ENCODE measurements around the gene METTL4. TPM values are rescaled to one million over a fixed set of nuclear protein-coding genes. Genes with fewer than 3 reads are reported as not detected.

Gene METTL4
- total and polyA plus RNA-seq, 2 of the 8 experiments (the other 6 are each of a cell fraction or from before 2014, with no cell fraction given), result 8.5 to 11.5 TPM

DNA sequence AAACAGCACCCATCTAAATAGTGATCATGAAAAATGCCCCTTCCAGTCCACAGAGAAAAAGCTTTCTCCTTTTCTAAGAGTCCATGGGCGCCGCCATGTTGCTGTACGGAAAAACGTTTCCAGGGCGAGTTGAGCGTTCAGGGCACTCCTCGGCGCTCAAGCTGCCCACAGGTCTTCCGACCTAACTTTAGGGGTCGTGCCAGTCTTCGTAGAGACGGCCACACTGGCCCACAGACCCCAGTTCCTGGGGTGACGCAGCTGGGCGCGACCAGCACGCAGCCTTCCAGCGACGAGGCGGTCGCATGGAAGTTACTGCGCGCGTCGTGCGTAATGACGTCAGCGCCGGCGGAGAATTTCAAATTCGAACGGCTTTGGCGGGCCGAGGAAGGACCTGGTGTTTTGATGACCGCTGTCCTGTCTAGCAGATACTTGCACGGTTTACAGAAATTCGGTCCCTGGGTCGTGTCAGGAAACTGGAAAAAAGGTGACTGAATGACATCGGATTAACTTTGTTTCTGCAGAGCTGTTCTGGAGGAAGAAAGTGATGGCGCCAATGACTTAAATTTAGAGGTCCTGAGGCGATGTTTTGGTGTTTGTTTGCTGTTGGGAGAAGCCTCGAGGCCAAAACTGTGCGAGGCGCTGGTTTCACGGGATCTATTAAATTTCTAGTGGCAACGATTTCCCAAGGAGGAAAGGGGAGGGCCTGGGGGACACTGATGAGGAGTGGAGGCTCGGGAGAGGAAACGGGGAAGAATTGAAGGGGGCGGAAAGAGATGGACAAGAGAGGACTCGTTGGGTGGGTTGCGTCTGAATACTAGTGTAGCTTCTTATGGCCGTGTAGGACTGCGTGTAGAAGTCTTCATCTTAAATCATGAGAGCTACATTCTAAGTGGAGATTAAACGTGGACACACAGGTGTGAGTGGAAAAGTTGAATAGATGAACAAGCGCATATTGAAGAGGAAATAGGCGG, at the start of gene METTL4, which contains the start of gene NDC80 (continued):
- TF ChIP-seq ZNF274 (IDR thresholded peaks at IDR 0.05; ENCODE audit: borderline replicate concordance, extremely low read depth, low read length) (no peak), KDM1A (IDR thresholded peaks at IDR 0.05; ENCODE audit: borderline replicate concordance, low read length) (no peak), RAD21 (IDR thresholded peaks at IDR 0.05 in 1 of 2, conservative IDR thresholded peaks at IDR 0.05 in 1 of 2; ENCODE audit: low read depth in 2 of 2, low read length in 2 of 2) (no peak), POLR2A (IDR thresholded peaks at IDR 0.05; ENCODE audit: control extremely low read depth in 1 of 2, low read depth in 2 of 2, low read length in 2 of 2) (peak in 1 of 2 experiments; percentile 58; a peak in 1 of 3 replicates), EZH2 (IDR thresholded peaks at IDR 0.05; ENCODE audit: low read depth, low read length, severe bottlenecking) (no peak), SP4 (IDR thresholded peaks at IDR 0.05; ENCODE audit: low read length) (no peak), TAF7 (optimal IDR thresholded peaks at IDR 0.05; ENCODE audit: borderline replicate concordance, low read depth, low read length) (peak; percentile 53), SIN3A (conservative IDR thresholded peaks at IDR 0.05 in 1 of 2, IDR thresholded peaks at IDR 0.05 in 1 of 2; ENCODE audit: low read depth in 1 of 2, low read length in 2 of 2) (peak; percentile 36 to 97; a peak in 2 of 4 replicates), TAF1 (IDR thresholded peaks at IDR 0.05; ENCODE audit: low read depth, low read length) (peak; percentile 85)
- TF ChIP-seq, protein P1, sequence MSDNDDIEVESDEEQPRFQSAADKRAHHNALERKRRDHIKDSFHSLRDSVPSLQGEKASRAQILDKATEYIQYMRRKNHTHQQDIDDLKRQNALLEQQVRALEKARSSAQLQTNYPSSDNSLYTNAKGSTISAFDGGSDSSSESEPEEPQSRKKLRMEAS (IDR thresholded peaks at IDR 0.05), result peak; percentile 77
- TF ChIP-seq, protein P2, sequence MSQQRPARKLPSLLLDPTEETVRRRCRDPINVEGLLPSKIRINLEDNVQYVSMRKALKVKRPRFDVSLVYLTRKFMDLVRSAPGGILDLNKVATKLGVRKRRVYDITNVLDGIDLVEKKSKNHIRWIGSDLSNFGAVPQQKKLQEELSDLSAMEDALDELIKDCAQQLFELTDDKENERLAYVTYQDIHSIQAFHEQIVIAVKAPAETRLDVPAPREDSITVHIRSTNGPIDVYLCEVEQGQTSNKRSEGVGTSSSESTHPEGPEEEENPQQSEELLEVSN (IDR thresholded peaks at IDR 0.05), result peak; percentile 51; the same call in 1 of the 2 replicates

Data from H1 (cell line).